ENCODE results near the gene KCNJ18.
"Not testable (repeated sequence)": the region's sequence is repeated elsewhere in the genome, so short reads cannot be mapped to it uniquely, and the experiment has no call there.

Gene KCNJ18

DNA sequence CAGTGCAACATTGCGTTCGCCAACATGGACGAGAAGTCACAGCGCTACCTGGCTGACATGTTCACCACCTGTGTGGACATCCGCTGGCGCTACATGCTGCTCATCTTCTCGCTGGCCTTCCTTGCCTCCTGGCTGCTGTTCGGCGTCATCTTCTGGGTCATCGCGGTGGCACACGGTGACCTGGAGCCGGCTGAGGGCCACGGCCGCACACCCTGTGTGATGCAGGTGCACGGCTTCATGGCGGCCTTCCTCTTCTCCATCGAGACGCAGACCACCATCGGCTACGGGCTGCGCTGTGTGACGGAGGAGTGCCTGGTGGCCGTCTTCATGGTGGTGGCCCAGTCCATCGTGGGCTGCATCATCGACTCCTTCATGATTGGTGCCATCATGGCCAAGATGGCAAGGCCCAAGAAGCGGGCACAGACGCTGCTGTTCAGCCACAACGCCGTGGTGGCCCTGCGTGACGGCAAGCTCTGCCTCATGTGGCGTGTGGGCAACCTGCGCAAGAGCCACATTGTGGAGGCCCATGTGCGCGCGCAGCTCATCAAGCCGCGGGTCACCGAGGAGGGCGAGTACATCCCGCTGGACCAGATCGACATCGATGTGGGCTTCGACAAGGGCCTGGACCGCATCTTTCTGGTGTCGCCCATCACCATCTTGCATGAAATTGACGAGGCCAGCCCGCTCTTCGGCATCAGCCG is 10.8 kb downstream of the KCNJ18 start:
- not testable (repeated sequence) for DNase-seq (ENCODE audit: low read depth)

DNA sequence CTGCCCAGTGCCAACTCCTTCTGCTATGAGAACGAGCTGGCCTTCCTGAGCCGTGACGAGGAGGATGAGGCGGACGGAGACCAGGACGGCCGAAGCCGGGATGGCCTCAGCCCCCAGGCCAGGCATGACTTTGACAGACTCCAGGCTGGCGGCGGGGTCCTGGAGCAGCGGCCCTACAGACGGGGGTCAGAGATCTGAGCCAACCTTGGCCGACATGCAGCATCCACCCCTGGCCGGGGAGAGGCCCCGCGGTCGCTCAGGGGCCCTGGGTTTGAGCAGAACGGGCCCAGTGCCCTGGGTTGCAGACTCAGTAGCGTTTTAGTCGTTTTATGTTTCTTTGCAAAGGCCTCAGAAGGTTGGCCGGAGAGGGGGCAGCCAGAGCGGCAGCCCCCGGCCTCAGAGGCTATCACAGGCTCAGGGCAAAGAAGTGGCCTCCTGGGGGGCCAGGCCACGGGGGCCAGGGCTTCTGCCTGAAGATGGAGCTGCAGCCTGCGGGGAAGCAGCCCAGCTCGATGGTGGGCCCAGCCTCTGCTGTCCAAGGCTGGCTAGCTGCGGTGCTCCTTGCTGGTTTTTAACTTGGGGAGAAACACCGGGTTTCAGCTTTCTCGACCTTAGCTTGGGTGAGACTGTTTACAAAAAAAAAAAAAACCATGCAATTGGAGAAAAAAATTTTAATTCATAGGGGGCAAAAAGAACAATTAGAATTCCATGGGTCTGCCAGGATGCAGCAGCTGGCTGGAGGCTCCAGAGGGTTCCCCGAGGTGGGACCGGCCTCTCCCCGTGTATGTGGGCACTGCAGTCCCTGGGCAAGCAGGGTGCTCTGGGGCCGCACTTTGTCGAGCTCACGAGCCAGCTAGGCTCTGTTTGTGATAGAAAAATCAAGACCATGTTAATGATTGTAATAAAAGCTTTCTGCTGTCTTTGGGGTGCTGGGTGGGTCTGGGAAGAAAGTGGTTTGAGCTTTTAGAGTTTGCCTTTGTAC is 11.9 kb downstream of the KCNJ18 start:
- not testable (repeated sequence) for DNase-seq (ENCODE audit: low read depth)

DNA sequence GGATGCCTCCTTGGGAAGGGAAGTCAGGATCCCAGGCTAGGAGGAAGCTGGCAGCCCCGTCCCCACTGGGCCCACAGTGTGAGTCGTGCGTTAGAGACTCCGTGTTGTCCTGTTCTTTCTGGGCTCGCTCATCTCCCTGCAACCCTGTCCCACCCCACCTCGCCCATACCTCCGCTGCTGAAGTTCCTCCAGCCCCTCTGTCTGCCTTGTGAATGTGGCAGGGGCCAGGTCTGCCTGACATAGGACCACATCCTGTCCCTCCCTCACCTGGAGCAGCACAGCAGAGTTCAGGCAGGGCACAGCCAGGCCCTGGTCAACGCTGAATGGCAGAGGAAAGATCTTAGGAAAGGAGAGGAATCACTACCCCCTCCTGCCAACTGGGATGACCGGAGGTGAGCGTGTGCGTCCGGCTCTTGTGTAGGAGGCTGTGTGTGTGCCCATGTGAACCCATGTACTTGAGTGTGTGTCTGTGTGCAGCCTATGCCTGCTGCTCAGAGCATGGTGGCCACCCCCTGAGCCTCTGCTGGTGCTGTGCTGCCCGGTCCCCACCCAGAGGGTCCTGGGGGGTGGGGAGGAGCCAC is 12.8 kb downstream of the KCNJ18 start:
- DNase-seq (ENCODE audit: low read depth), result no peak

DNA sequence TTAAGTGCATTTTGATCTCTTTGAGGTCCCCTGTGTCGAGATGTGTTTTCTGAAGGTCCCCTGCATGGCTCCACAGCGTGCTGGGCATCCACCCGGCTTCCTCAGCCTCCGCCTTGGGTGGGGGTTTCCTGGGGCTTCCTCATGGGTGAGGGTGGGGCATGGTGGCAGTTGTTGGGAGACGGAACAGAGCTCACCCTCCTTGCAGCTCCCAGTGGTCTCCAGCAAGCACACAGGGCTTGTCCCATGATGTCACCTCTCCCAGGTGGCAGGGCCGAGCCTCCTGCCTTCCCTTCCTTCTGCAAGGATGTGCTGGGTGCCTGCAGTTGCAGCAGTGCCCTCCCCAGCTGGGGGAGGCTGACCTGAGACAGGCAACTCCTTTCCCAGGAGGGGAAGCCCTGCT is 13.4 kb downstream of the KCNJ18 start:
- not testable (repeated sequence) for DNase-seq (ENCODE audit: low read depth)

DNA sequence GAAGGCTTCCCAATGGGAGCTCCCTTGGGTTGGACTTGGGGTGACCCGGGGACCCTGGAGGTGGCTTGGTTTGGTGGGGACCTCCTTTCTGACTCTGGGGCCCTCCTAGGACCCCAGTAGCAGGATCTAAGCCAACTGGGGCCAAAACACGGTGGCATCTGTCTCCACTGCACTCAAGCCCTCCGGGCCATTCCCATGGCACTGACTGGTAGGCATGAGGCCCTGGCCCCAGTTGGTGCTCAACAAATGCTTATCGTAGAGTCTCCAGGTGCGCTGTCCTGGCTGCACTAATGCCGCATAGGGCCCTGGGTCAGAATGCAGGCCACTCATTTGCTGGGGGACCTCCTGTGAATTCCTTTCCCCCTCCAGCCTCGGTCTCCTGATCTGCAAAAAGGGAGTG is 14.2 kb downstream of the KCNJ18 start:
- DNase-seq (ENCODE audit: low read depth), result not testable (repeated sequence)

DNA sequence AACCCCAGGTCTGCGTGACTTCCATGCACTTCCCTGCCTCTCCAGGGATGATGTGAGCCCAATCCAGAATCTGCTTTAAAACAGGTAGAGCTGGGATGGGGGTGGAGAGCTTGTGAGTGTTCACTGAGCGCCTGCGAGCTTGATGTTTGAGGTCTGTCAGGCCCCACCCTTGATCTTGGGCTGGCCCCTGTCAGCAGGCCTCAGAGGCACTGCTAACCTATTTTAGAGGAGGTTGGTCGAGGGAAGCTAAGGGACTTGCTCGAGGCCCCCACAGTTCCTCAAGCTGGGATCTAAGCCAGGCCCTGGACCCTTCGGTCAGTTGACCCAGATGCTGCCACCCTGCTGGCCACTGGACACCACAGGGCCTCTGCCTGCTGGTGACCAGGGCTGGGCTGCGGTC is 14.8 kb downstream of the KCNJ18 start:
- DNase-seq (ENCODE audit: low read depth), result not testable (repeated sequence)

DNA sequence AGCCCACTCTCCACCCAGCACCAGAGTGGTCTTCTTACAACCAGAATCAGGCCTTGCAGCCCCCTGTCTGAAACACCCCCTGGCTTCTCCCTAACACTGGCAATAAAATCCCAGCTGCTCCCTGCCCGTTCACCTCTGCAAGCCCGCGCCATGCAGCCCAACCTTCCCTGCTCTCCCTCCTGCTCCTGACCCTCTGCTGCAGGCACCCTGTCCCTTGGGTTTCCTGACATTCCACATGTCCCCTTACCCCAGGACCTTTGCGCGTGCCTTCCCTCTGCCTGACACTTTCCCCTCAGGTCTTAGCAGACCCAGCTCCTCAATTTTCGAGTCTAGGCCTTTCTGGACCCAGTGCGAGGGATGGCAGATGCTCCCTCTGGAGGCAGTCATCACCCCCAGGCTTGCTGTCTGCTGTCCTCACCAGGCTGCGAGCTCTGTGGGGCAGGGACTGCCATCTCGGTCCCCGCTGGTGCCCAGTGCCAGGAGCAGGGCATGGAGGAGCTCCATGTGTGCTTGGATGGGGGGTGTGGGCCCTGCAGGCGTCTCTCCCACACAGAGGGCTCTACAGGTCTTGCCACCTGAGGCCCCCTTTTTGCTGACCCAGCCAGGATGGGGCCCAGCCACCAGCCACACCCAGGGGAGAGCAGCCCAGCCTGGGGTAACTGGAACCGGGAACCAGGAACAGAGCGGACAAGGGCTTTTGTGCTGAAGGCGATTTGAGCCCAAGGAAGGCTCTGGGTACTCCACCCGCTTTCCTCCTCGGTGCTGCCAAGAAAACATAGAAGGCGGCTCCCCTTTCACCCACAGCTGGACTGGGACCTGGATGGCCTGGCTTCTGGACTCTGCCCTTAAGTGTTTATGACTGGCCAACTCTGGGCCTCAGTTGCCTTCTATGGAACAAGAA is 15.6 kb downstream of the KCNJ18 start:
- DNase-seq (ENCODE audit: low read depth), result not testable (repeated sequence)

DNA sequence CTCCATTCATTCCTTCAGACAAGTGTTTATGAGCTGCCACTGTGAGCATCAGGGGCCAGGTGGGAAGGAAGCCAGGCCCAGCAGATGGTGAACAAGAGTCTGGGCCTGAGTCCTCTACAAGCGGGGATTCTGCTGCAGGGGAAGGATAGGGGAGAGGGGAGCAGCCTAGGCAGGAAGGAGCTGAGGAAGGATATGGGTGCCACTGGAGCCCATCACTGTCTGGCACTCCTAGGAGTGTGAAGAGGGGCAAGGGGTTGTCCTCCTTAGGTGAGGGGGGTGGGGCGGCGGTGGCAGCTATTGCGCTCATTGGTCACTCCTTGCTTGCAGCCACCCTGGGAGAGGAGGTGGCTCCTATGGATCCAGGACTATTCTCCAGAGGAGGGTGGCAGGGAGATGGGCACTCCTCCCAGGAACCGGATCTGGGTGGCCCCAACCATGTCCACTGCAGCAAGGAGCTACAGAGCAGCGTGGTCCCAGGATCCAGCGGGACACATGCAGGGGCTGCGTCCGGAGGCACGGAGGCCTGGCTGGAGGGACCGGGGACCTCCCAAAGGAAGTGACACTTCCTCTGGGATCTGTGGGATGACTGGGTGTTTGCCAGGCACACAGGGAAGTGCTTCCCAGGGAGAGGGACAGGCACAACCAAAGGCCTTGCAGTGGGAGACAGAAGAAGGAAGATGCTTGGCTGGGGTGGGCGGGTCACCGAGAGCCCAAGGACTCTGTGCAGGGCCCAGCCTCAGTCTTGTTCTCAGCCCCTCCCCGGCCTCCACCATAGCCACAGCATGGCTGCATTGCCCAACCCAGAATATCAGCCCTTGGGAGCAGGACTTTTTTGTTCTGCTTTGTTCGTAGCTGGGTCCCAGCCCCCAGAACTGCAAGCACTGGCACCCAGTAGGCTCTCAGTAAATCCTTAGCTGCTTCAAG is 16.6 kb downstream of the KCNJ18 start:
- not testable (repeated sequence) for DNase-seq (ENCODE audit: low read depth)

DNA sequence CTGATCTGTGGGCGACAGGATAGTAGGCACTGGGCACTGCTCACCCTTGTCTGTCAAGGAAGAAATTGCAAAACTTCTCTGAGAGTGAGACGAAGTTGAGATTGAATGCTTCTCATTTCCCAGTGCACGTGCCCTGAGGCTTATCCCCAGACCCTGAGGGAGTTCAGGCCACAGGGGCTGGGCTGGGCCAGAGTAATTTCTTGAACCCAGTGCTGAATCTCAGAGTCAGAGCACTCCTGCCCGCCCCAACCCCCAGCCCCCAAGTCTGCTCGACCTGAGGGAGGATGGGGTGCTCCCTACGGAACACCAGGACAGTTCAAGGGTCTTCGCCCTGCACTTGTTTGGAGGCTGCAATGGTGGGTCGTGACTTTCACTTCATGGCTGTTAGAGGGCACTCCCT is 17.7 kb downstream of the KCNJ18 start:
- not testable (repeated sequence) for DNase-seq (ENCODE audit: low read depth)

DNA sequence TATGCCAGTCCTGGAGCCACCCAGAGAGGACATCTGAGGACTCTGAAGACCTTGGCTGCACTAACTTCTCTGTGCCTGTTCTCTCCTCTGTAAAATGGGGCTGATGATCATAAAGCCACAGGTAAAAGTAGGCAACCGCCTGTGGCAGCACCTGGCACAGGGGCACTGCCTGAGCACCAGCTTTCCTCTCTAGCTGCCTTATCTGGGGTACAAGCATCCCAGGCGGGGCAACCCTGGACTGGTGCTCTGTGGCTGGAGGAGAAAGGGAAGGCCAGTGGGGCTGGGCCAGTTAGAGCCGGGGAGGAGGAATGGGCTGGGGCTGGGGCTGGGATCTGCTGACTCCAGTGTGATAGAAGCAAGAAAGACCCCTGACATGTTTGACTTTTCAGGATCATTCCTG is 18.2 kb downstream of the KCNJ18 start:
- DNase-seq (ENCODE audit: low read depth), result not testable (repeated sequence)

DNA sequence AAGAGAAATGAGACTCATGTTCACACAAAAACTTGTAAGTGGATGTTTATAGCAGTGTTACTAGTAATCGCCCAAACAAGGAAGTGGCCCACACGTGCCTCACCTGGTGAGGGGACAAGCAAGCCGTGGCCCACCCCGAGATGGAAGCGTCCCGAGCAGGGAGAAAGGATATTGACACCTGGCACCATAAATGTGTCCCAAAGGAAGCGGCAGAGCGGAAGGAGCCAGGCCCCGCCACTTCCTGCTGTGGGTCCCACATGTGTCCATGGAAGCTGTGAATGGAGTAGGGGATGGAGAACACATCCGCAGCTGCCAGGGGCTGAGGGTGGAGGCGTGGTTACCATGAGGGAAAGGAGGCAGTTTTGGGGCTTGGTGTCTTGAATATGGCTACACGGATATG is 18.9 kb downstream of the KCNJ18 start:
- no peak for DNase-seq (ENCODE audit: low read depth)

DNA sequence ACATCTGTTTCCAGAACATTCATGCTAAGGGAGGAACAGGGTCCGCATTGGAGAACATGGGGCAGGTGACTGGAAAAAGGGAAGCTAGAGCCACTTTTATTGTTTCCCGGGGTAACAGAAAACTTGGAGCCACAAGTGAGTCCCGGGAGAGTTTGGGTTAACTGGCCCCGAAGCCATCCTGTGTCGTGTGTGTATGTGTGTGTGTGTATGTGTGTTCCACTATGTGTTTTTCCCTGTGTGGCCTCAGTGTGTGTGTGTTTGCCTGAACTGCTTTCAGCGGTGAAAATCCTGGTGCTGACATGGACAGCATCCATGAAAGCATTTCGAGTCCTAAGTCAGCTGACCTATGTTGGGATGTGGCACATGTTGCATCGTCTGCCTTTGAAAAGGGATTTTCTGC is 20.7 kb downstream of the KCNJ18 start:
- DNase-seq (ENCODE audit: low read depth), result not testable (repeated sequence)

DNA sequence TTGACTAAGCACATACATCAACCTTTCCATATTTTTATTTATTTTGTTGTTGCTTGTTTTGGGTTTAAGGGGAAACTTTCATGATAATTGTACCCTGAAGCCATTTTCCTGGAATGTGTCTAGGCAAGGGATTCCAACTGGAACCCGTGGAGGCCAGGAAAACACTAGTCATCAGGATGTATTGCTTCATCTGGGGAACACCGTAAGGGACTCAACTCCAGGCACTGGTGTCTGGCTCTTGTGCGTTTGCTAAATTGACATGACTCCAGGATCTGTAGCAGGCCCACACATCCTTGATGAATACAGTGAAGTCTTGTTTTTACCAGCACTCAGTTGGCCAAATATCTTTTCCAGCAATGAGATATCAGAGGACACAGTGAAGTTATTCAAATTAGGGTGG is 21.3 kb downstream of the KCNJ18 start:
- DNase-seq (ENCODE audit: low read depth), result not testable (repeated sequence)

DNA sequence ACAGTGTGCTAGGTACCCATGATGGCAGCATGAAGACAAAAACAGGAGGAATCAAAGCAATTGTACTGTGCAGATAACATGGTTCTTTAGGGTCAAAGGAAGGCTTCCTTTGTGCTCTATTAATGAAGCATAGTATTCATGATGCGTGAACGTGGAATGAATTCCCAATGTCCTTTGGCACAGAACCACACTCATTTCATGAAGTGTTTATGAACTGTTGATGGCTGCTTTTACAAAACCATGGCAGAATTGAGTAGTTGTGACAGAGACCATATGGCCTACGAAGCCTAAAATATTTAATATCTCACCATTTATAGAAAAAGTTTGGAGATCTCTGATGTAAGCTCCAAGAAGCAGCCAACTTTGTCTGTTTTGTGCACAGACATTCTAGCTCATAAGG is 22.4 kb downstream of the KCNJ18 start:
- DNase-seq (ENCODE audit: low read depth), result not testable (repeated sequence)

DNA sequence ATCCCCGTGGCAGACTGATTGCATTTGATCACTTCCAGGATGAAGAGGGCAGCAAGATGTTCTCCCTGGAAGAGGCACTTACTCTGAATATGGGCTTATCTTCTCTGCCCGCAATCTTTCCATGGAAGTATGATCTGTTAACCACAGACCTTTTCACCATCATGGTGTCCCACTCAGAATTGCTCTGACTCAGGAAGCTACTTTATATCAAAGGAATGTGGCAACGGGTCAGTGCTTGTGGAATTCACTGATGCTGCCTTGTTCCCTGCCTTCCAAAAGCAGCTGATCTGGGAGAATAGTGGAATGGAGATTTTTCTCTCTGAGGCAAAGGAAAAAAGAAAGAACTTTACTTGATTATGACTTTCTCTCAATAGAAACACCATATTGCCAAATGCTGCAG is 23.6 kb downstream of the KCNJ18 start:
- not testable (repeated sequence) for DNase-seq (ENCODE audit: low read depth)

DNA sequence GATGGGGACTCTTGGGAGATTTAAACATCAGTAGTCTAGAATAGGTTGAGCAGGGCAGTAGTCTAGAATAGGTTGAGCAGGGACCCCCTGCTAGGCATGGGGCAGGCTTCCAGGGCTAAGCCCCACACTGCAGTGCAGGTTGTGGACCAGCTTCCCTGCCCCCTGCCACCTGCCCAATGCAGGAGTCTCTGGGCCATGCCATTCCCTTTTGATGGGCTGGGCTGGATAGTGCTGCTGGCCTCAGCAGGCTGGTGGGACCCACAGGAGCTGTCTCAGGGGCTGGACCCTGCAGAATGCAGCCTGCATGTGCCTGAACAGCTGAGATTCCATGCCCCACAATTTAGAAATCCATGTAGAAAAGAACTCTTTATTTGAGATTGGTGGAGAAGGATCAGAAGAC is 26.6 kb downstream of the KCNJ18 start:
- not testable (repeated sequence) for DNase-seq (ENCODE audit: low read depth)

DNA sequence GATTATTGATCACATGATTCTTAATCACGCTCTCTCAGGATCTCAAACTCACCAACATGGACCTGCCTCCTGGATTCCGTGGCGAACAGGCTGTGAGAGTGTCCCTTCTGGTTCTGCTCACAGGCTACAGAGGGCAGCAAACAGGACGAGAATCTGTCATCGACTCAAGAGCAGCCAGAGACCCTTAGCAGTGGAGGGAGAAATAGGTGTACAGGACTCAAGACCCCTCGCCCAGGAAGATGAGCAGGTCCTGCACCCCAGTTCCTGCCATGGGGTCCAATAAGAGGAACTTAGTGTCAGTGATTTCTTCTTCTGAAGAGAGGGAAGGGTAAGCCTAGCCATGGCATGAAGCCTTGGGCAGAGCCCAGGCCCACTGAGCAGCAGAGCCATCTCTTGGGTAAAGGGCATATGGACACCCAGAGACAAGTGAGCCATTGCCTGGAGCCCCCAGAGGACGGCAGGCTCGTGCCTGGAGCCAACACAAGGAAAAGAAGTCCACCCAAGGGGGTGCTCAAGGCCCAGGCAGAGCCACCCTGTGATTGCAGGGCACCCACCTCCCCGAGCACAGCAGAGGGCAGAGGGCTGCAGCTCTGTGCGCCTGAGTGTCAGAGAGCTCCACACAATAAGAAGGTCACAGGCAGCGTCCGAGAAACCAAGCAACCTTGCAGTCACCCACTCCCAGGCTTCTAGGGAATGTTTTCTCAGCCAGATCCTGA is 27.3 kb downstream of the KCNJ18 start:
- DNase-seq (ENCODE audit: low read depth), result not testable (repeated sequence)

DNA sequence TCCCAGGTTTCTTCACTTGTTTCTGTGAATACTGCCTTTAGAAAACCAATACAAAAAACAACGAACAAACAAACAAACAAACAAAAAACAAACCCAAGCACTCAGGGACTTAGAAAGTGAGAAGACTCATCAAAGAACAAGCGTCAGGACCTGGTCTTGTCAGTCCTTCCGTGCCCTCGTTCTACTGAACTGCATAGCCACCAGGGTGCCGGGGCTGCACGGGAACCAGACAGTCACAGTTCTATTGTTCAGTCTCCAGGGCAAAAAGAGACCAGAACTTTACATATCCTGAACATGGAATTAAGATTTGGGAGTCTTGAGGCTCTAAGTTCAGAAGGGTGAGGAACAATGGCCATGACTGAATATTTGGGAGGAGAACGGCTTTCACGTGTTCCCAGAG is 28.2 kb downstream of the KCNJ18 start:
- not testable (repeated sequence) for DNase-seq (ENCODE audit: low read depth)

DNA sequence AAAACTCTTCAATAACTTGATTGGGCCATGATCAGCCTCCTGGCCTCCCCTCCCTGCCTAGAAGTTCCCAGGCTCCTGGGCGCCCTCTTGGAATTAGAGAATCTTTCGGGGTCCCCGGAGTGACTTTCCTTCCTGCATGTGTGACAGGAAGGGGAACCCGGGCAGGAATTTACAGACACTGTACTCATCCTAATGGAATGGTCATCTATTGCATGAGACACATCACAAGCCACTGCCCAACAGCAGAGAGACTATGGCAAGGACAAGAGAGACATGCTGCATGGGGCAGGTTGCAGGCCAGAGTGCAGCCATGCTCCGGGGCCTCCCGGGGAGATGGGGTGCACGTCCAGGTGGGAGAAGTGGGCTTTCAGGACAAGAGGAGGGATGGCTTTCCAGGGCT is 29.9 kb downstream of the KCNJ18 start:
- DNase-seq (ENCODE audit: low read depth), result not testable (repeated sequence)
